K562 (cell line): ENCODE data around the gene TFF3. TPM values are rescaled to one million over a fixed set of nuclear protein-coding genes. Genes with fewer than 3 reads are reported as not detected.

Experiments used
- ASH1L ChIP-seq: fragments of 450-650 bp; IDR thresholded peaks from 2 replicates; pipeline ENCODE4 v1.6.1; 2018; ENCODE audit warnings: borderline replicate concordance, mild to moderate bottlenecking, low read depth; ENCODE audit not compliant: partially characterized antibody
- DMBX1 ChIP-seq: fragments of 250-450 bp; sonication (Bioruptor Pico); IDR thresholded peaks from 2 replicates; pipeline ENCODE4 v1.8.0; 2022; ENCODE audit warnings: inconsistent platforms, mild to moderate bottlenecking, moderate library complexity, borderline replicate concordance
- HMBOX1 ChIP-seq: sonication (generic); IDR thresholded peaks from 2 replicates; pipeline ENCODE4 v1.6.1; 2016
- PRPF4 ChIP-seq: fragments of 200-400 bp; formaldehyde crosslinking; IDR thresholded peaks from one replicate; pipeline ENCODE4 v1.6.1; 2017; ENCODE audit warnings: low read length, low read depth, mild to moderate bottlenecking; ENCODE audit not compliant: insufficient read depth, poor library complexity, severe bottlenecking
- TFAP4 ChIP-seq: sonication (generic); formaldehyde crosslinking; IDR thresholded peaks from 2 replicates; pipeline ENCODE4 v1.8.0; 2022; ENCODE audit warnings: missing genetic modification reagents, mild to moderate bottlenecking, moderate library complexity, borderline replicate concordance
- XRCC5 ChIP-seq: fragments of 200-400 bp; formaldehyde crosslinking; IDR thresholded peaks from 2 replicates; pipeline ENCODE4 v1.6.1; 2017; ENCODE audit warnings: low read depth, mild to moderate bottlenecking, low read length
- ZC3H11A ChIP-seq: IDR thresholded peaks from 2 replicates; pipeline ENCODE4 v1.6.1; 2012; ENCODE audit warnings: low read depth, low read length, improper control_type of control experiment
- ZNF253 ChIP-seq: fragments of 250-450 bp; sonication (Bioruptor Pico); conservative IDR thresholded peaks from 2 replicates; pipeline ENCODE4 v1.6.1; 2021; ENCODE audit warnings: mild to moderate bottlenecking
- ZNF445 ChIP-seq: fragments of 250-450 bp; sonication (Bioruptor Pico); IDR thresholded peaks from 2 replicates; pipeline ENCODE4 v1.4.0; 2020; ENCODE audit warnings: low read depth, mild to moderate bottlenecking, moderate library complexity
- ZNF655 ChIP-seq: fragments of 250-450 bp; sonication (Bioruptor Pico); IDR thresholded peaks from 2 replicates; pipeline ENCODE4 v1.5.0; 2021
- polyA plus RNA-seq, 8 experiments: library from polyadenylated mRNA; depleted of rRNA in 4 of 8; stranded (reverse) in 5 of 8; unstranded in 3 of 8; fragments of >200 nt; fragmentation: Nextera tagmentation in 2 of 8; fragmentation: Illumina TruSeq in 1 of 8; extraction: Ambion mirVana in 2 of 8; extraction: Trizol in 1 of 8; gene quantifications; 2 replicates each; pipeline versions ENCODE4 v1.2.1 to v1.2.3, GENCODE V29; 2011 to 2014; ENCODE audit warnings: inconsistent platforms in 1 of 8, missing spikeins in 1 of 8
- total RNA-seq, 7 experiments: library from RNA; depleted of rRNA in 6 of 7; stranded (reverse); fragments of >200 nt in 6 of 7; fragmentation: Illumina TruSeq in 2 of 7; extraction: Trizol in 2 of 7; gene quantifications; 2 replicates each; pipeline versions ENCODE4 v1.2.1 to v1.2.3, GENCODE V29; 2011 to 2021; ENCODE audit warnings: low replicate concordance in 1 of 7

TFF3 gene
- total and polyA plus RNA-seq, 9 of the 15 experiments (the other 6 are each of a cell fraction or from before 2014, with no cell fraction given): 0.78 TPM; not detected in 8

GRCh38 chr21:42343963-42344510 is 28.8 kb upstream of the TFF3 start (continued):
- TF ChIP-seq ZNF253 (no peak), DMBX1 (CRISPR knock-in tag) (no peak), PRPF4 (no peak), TFAP4 (no peak), ZNF655 (CRISPR knock-in tag) (no peak), ZC3H11A (no peak), HMBOX1 (no peak), ASH1L (no peak), XRCC5 (no peak), ZNF445 (CRISPR knock-in tag) (no peak)
